ENCODE results near the gene MORC3.
A peak's percentile ranks its signal among the peaks of the same experiment; 100 is the strongest.
"Not testable (repeated sequence)": the region's sequence is repeated elsewhere in the genome, so short reads cannot be mapped to it uniquely, and the experiment has no call there.

Gene MORC3

DNA sequence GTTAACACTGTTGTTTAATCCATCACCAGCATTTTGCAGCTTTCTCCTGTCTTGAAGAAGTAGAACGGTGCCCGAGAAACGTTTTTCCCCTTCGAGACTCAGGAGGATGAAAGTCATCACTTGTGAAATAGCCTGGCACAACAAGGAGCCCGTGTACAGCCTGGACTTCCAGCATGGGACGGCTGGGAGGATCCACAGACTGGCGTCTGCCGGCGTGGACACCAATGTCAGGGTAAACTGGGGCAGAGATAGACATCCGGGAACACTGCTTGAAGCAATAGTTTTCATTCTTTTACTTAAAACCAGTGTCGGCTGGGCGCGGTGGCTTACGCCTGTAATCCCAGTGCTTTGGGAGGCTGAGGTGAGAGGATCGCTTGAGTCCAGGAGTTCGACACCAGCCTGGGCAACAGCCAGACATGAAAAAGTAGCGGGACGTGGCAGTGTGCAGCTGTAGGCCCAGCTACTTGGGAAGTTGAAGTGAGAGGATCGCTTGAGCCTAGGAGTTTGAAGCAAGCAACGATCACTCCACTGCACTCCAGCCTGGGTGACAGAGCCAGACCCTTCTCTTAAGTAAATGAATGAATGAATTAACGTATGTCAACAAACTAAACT lies 66.1 kb downstream of the MORC3 start:
- no peak for DNase-seq

DNA sequence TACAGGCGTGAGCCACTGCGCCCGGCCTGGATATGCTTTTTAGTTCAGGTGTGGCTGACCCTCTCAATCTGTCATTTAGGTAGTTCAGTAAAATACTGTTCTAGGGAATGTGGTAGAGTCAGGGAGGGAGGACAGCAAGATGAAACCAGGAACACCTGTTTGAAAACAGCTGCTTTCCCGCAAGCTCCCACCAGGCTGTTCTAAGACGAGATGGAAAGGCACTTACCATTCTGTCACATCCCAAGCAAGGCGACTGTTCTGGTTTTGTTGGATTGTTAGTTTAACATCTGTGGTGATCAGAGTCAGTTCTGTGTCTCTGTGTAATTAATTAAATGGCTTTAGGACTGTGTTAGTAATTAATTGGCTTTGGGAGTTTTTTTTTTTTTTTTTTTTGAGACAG lies 68.1 kb downstream of the MORC3 start:
- no peak for DNase-seq

DNA sequence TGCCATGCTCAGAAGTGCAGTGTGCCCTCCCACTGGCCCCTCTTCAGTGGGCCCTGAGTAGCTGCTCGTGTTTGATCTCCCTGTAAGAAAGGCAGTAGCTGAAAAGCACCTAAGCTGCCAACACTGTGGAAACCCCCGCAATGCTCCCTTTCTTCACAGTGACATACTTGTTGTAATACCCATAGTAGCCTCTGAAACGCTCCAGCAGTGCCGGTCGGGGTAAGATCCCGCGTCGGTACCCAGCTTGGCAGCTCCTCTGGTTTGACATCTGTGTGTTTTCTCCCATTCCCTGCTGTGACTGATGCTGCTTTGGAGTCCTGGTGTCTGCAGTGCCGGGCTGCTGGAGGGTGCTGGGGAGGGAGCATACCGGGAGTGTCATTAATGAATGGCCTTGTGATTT lies 68.8 kb downstream of the MORC3 start:
- DNase-seq = no peak

DNA sequence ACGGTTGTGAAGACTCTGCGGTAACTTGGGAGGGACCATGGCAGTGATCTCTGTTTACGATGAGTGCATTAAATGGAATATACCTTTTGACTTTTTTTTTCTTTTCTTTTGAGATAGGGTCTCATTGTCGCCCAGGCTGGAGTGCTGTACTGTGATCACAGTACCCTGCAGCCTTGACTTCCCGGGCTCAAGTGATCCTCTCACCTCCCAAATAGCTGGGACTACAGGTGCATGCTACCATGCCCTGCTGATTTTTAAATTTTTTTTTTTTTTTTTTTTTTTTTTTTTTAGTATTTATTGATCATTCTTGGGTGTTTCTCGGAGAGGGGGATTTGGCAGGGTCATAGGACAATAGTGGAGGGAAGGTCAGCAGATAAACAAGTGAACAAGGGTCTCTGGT lies 71.7 kb downstream of the MORC3 start:
- not testable (repeated sequence) for DNase-seq

DNA sequence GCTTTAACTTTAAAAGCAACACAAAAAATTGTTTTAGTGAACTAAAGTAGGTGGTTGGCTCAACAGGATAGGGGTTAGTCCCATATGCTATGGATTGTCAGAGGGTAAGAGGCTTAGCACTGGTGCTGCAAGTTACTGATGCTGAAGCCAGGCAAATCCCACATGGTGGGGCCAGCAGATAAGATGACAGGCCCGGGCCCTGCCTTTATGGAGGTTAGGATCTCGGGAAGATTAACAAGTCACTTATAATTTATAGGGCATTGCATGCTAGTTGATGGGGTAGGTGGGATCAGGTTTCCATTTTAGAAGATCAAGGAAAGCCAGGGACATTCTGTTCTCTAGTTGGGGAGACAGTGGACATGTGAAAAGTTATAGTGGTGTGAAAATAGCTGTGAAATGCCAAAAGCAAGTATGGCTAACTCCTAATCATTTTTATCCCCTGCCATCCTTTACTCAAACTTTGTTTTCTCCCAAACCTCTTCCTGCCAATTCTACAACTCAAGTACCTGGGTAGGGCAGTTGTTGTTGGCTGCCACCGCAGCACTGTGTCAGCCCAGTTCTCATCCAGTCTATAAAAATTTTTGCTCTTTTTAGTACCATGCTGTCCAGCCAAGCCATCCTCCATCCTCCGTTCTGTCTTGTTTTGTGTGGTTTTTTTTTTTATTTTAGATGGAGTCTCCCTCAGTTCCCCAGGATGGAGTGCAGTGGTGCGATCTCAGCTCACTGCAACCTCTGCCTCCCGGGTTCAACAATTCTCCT lies 75.5 kb downstream of the MORC3 start:
- DNase-seq = no peak

DNA sequence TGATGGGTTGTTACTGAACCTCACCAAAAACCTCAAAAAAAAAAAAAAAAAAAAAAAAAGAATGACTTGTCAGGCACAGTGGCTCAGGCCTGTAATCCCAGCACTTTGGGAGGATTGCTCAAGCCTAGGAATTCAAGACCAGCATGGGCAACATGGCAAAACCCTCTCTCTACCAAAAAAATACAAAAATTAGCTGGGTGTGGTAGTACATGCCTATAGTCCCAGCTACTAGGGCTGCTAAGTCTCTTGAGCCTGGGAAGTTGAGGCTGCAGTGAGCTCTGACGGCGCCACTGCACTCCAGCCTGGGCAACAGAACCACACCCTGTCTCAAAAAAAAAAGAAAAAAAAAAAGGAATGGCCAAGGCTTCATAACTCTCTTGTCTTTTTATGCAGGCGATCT lies 76.3 kb downstream of the MORC3 start:
- no peak for DNase-seq

DNA sequence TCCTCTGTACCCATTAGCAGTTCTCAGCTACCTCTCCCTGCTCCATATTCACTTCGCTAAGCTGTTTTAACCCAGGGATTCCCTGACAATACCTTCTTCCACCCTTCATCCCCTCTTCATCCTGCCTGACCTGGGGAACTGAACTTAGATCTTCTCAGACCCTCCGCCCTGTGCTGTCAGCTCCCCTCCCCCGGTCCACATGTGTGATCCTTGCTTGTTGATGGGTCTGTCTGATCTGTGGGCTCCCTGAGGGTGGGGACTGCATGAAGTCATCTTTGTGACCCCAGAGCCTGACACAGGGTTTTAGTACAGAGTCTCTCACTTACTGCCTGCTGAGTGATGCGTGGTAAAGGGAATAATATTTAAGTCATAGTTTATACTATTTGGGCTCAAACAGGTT lies 77.0 kb downstream of the MORC3 start:
- DNase-seq = no peak

DNA sequence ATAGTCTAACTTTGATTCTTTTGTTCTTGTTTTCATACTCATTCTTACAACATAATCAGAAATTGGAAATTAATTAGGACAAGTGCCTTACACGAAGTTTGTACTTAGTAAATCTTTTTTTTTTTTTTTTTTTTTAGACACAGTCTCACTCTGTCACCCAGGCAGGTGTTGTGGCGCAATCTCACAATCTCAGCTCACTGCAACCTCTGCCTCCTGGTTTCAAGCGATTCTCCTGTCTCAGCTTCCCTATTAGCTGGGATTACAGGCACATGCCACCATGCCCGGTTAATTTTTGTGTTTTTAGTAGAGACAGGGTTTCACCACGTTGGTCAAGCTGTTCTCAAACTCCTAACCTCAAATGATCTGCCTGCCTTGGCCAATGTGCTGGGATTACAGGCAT lies 77.6 kb downstream of the MORC3 start:
- no peak for DNase-seq

DNA sequence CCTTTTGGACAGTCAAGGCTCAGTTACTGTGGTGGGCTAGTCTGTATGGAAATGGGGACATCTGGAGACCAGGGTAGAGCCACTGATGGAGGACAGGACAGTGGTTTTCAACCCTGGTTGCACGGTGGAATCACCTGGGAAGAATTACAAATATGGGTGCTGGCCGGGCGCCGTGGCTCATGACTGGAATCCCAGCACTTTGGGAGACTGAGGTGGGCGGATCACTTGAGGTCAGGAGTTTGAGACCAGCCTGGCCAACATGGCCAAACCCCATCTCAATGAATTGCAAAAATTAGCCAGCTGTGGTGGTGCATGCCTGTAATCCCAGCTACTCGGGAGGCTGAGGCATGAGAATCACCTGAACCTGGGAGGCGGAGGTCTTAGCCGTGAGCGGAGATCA lies 79.7 kb downstream of the MORC3 start:
- not testable (repeated sequence) for DNase-seq

DNA sequence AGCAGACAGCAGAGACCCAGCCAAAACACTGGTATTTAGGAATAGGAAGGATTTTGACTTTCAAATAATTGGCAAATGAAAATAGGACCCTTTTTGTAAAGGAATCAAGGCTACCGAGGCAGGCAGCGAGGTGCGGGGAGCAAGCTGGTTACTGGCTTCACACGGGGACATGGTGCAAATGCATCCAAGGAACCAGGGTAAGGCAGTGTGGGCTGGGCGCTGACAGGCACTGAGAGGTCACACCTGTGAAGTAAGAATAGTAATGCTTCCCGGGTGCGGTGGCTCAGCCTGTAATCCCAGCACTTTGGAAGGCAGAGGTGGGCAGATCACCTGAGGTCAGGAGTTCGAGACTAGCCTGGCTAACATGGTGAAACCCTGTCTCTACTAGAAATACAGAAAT lies 80.7 kb downstream of the MORC3 start:
- no peak for DNase-seq

DNA sequence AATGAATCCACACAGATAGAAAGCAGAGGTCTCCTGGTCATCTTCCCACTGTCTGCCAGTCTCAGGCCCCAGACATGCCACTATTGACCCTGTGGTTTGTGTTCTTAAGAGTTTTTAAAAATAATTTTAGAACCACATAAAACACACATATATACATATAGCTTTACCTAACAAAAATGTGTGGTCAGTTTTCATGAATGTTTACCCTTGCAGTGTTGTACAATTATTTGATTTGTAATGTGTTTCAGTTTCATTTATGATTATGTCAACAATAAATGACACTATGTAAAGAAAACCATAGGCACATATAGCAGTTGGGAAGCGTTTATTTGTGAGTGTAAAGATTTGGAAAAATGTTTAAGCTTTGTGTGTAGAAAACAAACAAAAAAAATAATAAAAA lies 82.3 kb downstream of the MORC3 start:
- no peak for DNase-seq

DNA sequence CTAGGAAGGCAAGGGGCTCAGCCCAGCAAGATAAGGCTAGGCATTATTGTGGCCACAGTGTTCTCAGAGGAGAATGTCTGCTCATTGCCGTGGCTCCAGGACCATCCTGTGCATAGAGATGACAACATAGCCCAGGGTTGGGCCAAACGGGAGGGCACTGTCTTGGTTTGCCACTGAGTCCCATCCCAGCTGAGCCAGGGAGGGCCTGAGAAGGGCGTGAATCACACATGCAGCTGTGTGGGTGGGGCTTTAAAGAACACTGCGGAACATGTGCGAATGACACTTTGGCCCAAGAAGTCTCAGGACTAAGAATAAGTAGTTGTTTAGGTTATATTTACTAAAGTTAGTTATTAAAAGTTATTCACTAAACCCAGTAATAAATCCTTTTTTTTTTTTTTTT lies 83.7 kb downstream of the MORC3 start:
- no peak for DNase-seq

DNA sequence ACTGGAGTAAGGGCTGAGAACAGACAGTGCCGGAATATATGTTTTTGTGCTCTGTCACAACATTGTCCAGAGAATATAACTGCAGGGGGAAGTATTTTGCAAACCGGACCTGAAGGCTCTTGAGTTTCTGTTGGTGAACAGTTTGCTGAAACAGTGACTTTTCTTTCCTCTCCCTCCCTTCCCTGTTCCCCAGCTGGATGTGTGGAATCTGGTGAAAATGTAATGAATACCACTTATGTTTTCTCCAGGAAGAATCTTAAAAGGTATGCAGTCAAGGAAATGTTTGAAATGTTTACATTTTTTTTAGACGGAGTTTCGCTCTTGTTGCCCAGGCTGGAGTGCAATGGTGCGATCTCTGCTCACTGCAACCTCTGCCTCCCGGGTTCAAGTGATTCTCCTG lies 88.6 kb downstream of the MORC3 start:
- no peak for DNase-seq

DNA sequence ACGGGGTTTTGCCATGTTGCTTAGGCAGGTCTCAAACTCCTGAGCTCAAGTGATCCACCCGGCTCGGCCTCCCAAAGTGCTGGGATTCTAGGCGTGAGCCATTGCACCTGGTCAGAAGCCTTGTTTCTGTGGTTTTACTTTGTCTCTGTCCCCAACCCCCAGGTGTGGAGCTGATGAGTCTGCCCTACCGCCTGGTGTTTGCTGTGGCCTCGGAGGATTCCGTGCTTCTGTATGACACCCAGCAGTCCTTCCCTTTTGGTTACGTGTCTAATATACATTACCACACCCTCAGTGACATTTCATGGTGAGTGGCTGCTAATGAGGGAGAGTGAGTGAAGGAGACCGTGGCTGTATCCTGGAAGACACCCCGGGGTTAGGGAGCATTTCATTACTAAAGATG lies 91.3 kb downstream of the MORC3 start:
- DNase-seq = no peak

DNA sequence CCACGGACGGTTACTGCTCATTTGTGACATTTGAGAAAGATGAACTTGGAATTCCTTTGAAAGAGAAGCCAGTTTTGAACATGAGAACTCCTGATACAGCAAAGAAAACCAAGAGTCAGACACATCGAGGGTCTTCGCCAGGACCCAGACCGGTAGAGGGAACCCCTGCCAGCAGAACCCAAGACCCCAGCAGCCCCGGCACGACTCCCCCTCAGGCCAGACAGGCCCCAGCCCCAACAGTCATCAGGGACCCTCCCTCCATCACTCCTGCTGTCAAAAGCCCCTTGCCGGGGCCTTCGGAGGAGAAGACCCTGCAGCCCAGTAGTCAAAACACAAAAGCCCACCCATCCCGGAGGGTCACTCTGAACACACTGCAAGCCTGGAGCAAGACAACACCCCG lies 92.9 kb downstream of the MORC3 start:
- no peak for DNase-seq

DNA sequence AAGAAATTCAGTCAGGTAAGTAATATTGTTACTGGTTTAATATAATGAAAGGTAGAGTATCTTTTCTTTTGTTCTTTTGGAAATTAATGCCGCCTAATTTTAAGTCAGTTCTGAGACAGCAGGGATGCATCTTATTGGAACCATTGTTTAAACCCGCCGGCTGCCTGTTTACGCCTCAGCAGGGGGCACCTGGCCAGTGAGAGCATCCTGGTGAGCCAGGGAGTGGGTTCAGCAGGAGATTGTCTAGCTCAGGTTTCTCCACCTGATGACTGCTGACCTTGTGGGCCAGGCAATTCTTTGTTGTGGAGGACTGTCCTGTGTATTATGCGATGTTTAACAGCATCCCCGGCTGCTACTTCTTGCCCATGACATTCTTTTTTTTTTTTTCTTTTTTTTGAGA lies 95.4 kb downstream of the MORC3 start:
- no peak for DNase-seq

DNA sequence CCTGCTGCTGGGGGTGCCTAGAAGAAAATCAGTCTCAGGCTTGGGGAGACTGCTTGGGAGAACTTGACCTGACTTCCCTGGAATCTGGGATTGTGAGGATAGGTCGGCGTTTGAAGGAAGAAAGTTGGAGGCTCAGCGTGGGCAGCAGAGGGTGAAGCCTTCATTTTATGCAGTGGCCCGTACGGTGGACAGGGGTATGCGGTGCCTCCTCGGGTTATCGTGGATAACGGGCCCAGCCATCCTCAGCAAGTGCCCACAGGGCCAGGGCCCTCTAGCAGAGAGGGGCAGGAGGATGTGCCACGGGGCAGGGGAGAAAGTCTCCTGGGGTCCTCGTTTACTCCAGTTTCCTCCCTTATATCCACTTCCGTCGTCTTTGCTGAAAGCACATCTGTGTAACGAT lies 99.2 kb downstream of the MORC3 start:
- no peak for DNase-seq

DNA sequence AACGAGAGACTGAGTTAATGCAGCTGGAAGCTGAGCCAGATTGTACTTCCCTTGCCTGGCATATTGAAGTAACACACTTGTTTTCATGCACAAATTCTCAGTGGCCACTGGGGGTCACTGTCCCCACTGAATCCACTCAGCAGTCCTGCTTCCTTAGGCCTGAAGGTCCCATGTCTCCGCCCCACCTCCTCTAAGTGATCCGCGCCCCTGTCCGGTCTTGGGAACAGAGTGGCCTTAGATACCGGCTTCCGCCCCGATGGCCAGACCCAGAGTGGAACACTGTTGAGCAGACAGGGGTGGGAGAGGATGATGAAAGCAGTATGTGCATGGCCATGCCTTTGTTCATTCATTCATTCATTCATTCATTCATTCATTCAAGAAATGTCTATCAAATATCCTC lies 100.0 kb downstream of the MORC3 start:
- DNase-seq = peak; percentile 47

DNA sequence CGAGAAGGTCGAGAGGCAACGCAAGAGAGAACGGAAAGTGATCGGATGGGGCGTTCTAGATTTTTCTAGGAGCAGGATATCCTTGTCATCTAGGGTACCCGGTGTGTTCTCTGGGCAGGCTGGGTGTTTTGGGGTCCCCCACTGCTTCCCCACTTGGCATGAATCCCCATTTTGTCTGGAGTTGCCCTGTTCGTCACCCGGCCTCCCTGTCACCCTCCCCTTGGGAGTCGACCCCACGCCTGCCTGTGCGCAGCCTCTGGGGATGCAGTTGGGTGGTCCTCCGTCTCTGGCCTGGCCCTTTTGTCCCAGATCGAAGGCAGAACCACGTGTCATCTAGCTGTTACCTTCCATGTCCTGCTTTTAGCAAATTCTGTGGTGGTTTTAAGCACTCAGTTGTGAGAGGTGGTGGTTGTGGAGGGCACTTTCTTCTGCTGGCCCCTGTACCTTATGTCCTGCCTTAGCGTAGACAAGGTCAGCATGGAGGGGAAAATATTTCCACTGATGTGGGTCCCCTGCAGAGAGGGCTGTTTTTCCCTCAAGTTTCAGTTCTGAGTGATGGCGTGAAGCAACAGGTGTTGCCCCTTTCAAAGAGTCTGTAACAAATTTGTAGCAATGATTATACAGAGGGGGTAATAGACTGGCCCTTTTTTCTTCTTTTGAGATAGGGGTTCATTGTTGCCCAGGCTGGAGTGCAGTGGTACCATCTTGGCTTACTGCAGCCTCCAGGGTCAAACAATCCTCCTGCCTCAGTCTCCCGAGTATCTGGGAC lies 100.8 kb downstream of the MORC3 start:
- DNase-seq = no peak

DNA sequence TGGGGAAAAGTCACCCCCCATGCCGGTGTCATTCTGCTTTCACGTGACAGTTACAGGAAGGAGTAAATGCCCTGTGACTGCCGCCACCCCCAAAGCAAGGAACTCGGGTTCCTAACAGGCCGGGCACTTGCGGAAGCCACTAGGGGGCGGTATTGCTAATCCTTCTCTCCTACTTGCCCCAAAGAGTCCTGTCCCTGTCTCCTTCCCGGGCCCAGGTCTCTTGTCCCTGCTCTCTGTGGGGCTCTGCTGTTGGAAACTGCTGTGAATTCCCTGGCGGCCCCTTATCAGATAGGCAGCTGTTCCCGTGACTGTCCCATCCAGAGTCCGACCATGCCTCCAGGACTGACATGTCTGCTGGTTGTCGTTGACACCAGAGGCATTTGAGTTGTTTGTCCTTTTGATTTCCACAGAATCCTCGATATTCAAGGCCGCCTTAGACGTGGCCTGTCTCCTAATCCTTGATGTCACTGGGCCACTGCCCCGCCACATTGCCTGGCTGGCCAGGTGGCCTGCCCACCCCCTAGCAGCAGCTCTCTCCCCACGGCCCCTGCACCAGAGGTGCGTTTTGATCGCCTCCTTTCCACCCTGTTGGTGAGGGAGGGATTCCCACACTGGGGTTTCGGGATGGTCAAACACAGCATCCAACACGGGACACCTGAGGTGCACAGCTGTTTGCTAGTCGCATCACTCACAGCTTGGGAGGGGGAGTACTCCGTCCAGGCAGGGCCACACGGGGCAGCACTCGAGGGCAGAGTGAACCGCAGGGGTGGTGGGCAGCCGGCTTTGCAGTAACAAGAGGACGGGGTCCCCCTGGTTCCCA lies 102.5 kb downstream of the MORC3 start:
- peak; percentile 8 for DNase-seq

DNA sequence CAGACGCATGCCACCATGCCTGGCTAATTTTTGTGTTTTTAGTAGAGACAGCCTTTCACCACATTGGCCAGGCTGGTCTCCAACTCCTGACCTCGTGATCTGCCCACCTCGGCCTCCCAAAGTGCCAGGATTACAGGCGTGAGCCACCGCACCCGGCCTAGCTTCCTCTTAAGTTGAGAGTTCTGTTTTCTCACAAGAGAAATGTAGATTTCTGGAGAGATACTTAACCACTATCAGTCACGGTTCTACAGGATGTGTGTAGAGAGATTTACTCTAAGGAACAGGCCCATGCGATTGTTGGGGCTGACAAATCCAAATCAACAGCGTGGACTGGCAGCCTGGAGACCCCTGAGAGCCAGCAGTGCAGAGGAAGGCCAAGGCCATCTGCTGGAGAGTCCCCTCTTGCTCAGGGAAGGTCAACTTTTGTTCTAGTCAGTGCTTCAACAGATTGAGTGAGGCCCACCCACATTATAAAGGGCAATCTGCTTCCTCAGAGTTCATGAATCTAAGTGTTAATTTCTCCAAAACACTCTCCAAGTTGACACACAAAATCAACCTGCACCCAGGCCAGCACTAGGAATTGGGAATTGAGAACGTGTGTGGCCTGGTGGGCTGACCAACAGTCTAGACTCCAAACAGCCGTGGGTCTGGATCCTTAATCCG lies 103.9 kb downstream of the MORC3 start:
- no peak for DNase-seq

DNA sequence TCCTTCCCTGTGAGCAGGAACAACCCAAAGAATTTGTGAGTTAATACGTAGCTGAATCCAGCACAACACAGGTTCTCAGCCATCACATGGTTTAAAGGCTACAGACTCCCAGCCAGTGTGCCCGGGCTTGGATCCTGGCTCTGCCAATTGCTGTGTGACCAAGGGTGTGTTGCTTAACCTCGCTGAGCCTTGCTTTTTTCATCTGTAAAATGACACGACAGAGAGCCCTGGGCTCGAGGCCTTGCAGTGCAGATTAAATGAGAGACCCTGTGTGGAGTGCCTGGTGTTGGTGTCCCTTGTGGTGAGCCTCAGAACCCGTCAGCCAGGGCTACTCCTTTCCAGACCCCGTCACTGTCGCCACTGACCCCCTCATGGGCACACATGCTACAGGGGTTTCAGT lies 104.6 kb downstream of the MORC3 start:
- DNase-seq = no peak

DNA sequence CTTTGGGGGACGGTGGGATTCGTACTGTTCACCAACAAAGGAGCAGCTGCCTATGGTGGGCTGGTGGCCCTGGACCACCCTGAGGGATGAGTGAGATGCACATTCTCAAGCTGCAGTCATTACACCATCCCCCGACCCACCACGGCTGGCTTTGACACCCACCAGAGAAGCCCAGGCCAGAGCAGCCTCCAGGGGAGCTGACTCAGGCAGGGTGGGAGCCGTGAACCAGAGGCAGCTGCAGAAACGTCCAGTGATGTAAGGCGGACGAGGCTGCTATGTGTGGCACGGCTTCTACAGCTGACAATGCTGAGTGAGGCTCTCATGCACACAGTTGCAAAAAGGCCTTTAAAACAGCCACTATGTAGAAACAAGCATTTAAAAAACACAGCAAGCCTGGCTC lies 105.3 kb downstream of the MORC3 start:
- DNase-seq = no peak

All from CD4-positive, alpha-beta T cell treated with Interferon gamma for 1 hour (primary cell).